Measurements from ENCODE around the gene MEIS2. TPM values are rescaled to one million over a fixed set of nuclear protein-coding genes. Genes with fewer than 3 reads are reported as not detected.

MEIS2 gene
- total RNA-seq, 1 experiment from 2014 or later = 17.5 TPM

DNA sequence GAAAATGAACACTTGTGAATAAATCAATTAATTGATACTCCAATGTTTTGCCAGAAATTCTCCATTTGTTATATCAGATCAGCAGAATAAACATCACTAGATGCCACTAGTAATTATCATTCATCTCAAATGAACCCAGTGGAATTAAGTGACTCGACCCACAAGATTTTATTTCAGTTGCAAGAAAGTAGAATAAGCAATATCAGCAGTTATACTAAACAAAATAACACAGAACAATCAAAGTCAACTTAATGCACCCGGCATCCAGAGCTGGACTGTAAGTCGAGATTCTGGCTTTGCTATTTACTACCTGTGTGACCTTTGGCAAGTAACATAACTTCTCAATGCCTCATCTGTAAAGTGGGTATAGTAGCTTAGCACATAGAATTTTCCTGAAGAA is 256.5 kb downstream of the MEIS2 start:
- H3K9me3 ChIP-seq (ENCODE audit: low read length) = no peaks in the 10 kb centered on the region
- H3K79me2 ChIP-seq (ENCODE audit: low read length) = no peaks in the 10 kb centered on the region
- no peaks in the 10 kb centered on the region for H4K20me1 ChIP-seq (ENCODE audit: low read length)
- intact Hi-C loops (cut with micrococcal nuclease) = no loop called here
- H3K9ac ChIP-seq (ENCODE audit: low read length) = no peak overlapping the region
- no peaks in the 10 kb centered on the region for H3K36me3 ChIP-seq (ENCODE audit: low read depth, low read length)
- ChIA-PET CTCF (no interaction called here), POLR2A (ENCODE audit: unreplicated experiment) (no interaction called here)
- H3K4me2 ChIP-seq (ENCODE audit: low read length) = no peak overlapping the region
- H3K4me3 ChIP-seq (ENCODE audit: low read length) = no peak overlapping the region
- no peaks in the 10 kb centered on the region for H3F3A ChIP-seq (ENCODE audit: low read length, unreplicated experiment)
- no peaks in the 10 kb centered on the region for H3K27me3 ChIP-seq (ENCODE audit: low read length)
- H2AFZ ChIP-seq (ENCODE audit: low read length) = no peak overlapping the region
- H3K4me1 ChIP-seq (ENCODE audit: insufficient read depth, low read length) = peaks cover 10% of the 10 kb centered on the region
- TF ChIP-seq EZH2phosphoT487 (IDR thresholded peaks at IDR 0.05; ENCODE audit: borderline replicate concordance, low read length) (no peak), EZH2 (IDR thresholded peaks at IDR 0.05; ENCODE audit: low read length, unreplicated experiment) (no peak)
- TF ChIP-seq, protein P1, sequence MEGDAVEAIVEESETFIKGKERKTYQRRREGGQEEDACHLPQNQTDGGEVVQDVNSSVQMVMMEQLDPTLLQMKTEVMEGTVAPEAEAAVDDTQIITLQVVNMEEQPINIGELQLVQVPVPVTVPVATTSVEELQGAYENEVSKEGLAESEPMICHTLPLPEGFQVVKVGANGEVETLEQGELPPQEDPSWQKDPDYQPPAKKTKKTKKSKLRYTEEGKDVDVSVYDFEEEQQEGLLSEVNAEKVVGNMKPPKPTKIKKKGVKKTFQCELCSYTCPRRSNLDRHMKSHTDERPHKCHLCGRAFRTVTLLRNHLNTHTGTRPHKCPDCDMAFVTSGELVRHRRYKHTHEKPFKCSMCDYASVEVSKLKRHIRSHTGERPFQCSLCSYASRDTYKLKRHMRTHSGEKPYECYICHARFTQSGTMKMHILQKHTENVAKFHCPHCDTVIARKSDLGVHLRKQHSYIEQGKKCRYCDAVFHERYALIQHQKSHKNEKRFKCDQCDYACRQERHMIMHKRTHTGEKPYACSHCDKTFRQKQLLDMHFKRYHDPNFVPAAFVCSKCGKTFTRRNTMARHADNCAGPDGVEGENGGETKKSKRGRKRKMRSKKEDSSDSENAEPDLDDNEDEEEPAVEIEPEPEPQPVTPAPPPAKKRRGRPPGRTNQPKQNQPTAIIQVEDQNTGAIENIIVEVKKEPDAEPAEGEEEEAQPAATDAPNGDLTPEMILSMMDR (conservative IDR thresholded peaks at IDR 0.05; ENCODE audit: low read depth, low read length) = no peak
- ATAC-seq = no peak
- H3K27ac ChIP-seq (ENCODE audit: low read length) = no peak overlapping the region
- BruUV-seq (replicated peaks) = no TSS peak
- DNase-seq = no peak
- H3K9me2 ChIP-seq (replicated peaks; ENCODE audit: low read length) = no peaks in the 10 kb centered on the region

DNA sequence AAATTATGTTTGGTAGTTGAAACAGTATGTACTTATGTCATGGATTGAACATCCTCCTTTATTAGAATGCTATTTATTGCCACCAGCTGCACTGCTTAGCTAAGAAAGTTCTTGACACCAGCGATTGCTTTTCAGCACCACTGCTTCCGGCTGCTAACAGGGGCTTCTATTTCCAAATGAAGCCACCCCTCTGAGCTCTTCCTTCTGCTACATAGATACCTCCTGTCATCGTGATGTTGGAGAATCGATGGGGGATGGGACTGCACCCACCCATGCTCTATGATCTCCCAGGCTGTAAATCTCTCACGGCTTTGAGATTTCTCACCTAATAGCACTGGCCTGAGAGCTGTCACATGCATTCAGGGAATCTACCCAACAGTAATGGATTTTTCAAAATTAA is 259.2 kb downstream of the MEIS2 start:
- H3K27ac ChIP-seq (ENCODE audit: low read length) = no peak overlapping the region
- no peak overlapping the region for H3K9ac ChIP-seq (ENCODE audit: low read length)
- H3K9me2 ChIP-seq (replicated peaks; ENCODE audit: low read length) = no peaks in the 10 kb centered on the region
- H3K4me3 ChIP-seq (ENCODE audit: low read length) = no peak overlapping the region
- H3F3A ChIP-seq (ENCODE audit: low read length, unreplicated experiment) = no peaks in the 10 kb centered on the region
- no peak overlapping the region for H2AFZ ChIP-seq (ENCODE audit: low read length)
- DNase-seq (no peak), ATAC-seq (no peak)
- CTCF ChIA-PET = no interaction called here
- no peak for TF ChIP-seq EZH2phosphoT487 (IDR thresholded peaks at IDR 0.05; ENCODE audit: borderline replicate concordance, low read length)
- TF ChIP-seq EZH2 (IDR thresholded peaks at IDR 0.05; ENCODE audit: low read length, unreplicated experiment) = no peak
- intact Hi-C loops (cut with micrococcal nuclease) = no loop called here
- POLR2A ChIA-PET (ENCODE audit: unreplicated experiment) = no interaction called here
- H4K20me1 ChIP-seq (ENCODE audit: low read length) = no peaks in the 10 kb centered on the region
- H3K4me1 ChIP-seq (ENCODE audit: insufficient read depth, low read length) = peaks cover 14% of the 10 kb centered on the region
- no peaks in the 10 kb centered on the region for H3K27me3 ChIP-seq (ENCODE audit: low read length)
- no peaks in the 10 kb centered on the region for H3K9me3 ChIP-seq (ENCODE audit: low read length)
- H3K36me3 ChIP-seq (ENCODE audit: low read depth, low read length) = no peaks in the 10 kb centered on the region
- no TSS peak for BruUV-seq (replicated peaks)
- no peaks in the 10 kb centered on the region for H3K79me2 ChIP-seq (ENCODE audit: low read length)
- H3K4me2 ChIP-seq (ENCODE audit: low read length) = no peak overlapping the region

Small RNAs within 50 kb of the gene (microRNA-seq; reads per million reads assigned to microRNA genes)
- not detected for gene MIR8063 (ENCODE audit: unreplicated experiment)
